Measurements from ENCODE around the gene DHRS2.

GRCh38 chr14:23613242-23614070, 22.7 kb upstream of the DHRS2 start:
- TF ChIP-seq PAX8 (CRISPR knock-in tag; IDR thresholded peaks at IDR 0.05; ENCODE audit: borderline replicate concordance) (no peak), FOSL1 (CRISPR knock-in tag; IDR thresholded peaks at IDR 0.05; ENCODE audit: borderline replicate concordance) (no peak), ZNF232 (CRISPR knock-in tag; IDR thresholded peaks at IDR 0.05; ENCODE audit: borderline replicate concordance) (no peak), JUND (CRISPR knock-in tag; IDR thresholded peaks at IDR 0.05) (no peak), ZNF792 (CRISPR knock-in tag; IDR thresholded peaks at IDR 0.05) (peak; percentile 94), ZNF556 (CRISPR knock-in tag; IDR thresholded peaks at IDR 0.05; ENCODE audit: borderline replicate concordance) (no peak), U2AF1 (optimal IDR thresholded peaks at IDR 0.05; ENCODE audit: low read depth, low read length) (no peak), ZBTB3 (CRISPR knock-in tag; IDR thresholded peaks at IDR 0.05; ENCODE audit: borderline replicate concordance, low read depth) (no peak), POLR2AphosphoS5 (IDR thresholded peaks at IDR 0.05; ENCODE audit: low read depth, low read length) (peak; percentile 60; the same call in 1 of the 2 replicates), ZZZ3 (CRISPR knock-in tag; IDR thresholded peaks at IDR 0.05; ENCODE audit: borderline replicate concordance) (no peak)
- TF ChIP-seq, protein P1, sequence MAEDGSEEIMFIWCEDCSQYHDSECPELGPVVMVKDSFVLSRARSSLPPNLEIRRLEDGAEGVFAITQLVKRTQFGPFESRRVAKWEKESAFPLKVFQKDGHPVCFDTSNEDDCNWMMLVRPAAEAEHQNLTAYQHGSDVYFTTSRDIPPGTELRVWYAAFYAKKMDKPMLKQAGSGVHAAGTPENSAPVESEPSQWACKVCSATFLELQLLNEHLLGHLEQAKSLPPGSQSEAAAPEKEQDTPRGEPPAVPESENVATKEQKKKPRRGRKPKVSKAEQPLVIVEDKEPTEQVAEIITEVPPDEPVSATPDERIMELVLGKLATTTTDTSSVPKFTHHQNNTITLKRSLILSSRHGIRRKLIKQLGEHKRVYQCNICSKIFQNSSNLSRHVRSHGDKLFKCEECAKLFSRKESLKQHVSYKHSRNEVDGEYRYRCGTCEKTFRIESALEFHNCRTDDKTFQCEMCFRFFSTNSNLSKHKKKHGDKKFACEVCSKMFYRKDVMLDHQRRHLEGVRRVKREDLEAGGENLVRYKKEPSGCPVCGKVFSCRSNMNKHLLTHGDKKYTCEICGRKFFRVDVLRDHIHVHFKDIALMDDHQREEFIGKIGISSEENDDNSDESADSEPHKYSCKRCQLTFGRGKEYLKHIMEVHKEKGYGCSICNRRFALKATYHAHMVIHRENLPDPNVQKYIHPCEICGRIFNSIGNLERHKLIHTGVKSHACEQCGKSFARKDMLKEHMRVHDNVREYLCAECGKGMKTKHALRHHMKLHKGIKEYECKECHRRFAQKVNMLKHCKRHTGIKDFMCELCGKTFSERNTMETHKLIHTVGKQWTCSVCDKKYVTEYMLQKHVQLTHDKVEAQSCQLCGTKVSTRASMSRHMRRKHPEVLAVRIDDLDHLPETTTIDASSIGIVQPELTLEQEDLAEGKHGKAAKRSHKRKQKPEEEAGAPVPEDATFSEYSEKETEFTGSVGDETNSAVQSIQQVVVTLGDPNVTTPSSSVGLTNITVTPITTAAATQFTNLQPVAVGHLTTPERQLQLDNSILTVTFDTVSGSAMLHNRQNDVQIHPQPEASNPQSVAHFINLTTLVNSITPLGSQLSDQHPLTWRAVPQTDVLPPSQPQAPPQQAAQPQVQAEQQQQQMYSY (CRISPR knock-in tag; IDR thresholded peaks at IDR 0.05), result peak; percentile 45; the same call in 1 of the 2 replicates
- TF ChIP-seq, protein P2, sequence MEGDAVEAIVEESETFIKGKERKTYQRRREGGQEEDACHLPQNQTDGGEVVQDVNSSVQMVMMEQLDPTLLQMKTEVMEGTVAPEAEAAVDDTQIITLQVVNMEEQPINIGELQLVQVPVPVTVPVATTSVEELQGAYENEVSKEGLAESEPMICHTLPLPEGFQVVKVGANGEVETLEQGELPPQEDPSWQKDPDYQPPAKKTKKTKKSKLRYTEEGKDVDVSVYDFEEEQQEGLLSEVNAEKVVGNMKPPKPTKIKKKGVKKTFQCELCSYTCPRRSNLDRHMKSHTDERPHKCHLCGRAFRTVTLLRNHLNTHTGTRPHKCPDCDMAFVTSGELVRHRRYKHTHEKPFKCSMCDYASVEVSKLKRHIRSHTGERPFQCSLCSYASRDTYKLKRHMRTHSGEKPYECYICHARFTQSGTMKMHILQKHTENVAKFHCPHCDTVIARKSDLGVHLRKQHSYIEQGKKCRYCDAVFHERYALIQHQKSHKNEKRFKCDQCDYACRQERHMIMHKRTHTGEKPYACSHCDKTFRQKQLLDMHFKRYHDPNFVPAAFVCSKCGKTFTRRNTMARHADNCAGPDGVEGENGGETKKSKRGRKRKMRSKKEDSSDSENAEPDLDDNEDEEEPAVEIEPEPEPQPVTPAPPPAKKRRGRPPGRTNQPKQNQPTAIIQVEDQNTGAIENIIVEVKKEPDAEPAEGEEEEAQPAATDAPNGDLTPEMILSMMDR (CRISPR knock-in tag; IDR thresholded peaks at IDR 0.05), result no peak; the same call in 1 of the 2 replicates

All from HepG2 (cell line).